GM19035 (cell line): ENCODE data around the gene USP31.
"Not testable (repeated sequence)": the region's sequence is repeated elsewhere in the genome, so short reads cannot be mapped to it uniquely, and the experiment has no call there.

ENCODE experiments used
- ATAC-seq: cut with Tn5 transposase; IDR thresholded peaks from one replicate; pipeline ENCODE4 v1.9.1; 2021; ENCODE audit not compliant: unreplicated experiment

USP31 gene

GRCh38 chr16:23101012-23101550 is 48.2 kb downstream of the USP31 start:
- ATAC-seq = no peak

GRCh38 chr16:23096450-23096849 is 52.8 kb downstream of the USP31 start:
- not testable (repeated sequence) for ATAC-seq

GRCh38 chr16:23094136-23094535 is 55.1 kb downstream of the USP31 start:
- ATAC-seq = not testable (repeated sequence)

- ATAC-seq = no peak
These were observed 56.5 kb downstream of the USP31 start for GRCh38 chr16:23092801-23093117.

- ATAC-seq = no peak
These were observed 57.0 kb downstream of the USP31 start for GRCh38 chr16:23092072-23092800.

- no peak for ATAC-seq
These were observed 60.1 kb downstream of the USP31 start for GRCh38 chr16:23089111-23089510.

GRCh38 chr16:23088018-23088417 is 61.2 kb downstream of the USP31 start:
- no peak for ATAC-seq

GRCh38 chr16:23085949-23086348 is 63.3 kb downstream of the USP31 start:
- ATAC-seq = no peak

- ATAC-seq = no peak
These were observed 67.0 kb downstream of the USP31 start for GRCh38 chr16:23082161-23082788.

GRCh38 chr16:23081675-23082119 is 67.6 kb downstream of the USP31 start:
- ATAC-seq = no peak

GRCh38 chr16:23080747-23081146 is 68.5 kb downstream of the USP31 start:
- ATAC-seq = no peak

- no peak for ATAC-seq
These were observed 68.9 kb downstream of the USP31 start for GRCh38 chr16:23080329-23080728.

GRCh38 chr16:23079675-23080301 is 69.5 kb downstream of the USP31 start:
- no peak for ATAC-seq

GRCh38 chr16:23074423-23074822 is 74.8 kb downstream of the USP31 start:
- no peak for ATAC-seq

- ATAC-seq = no peak
These were observed 76.3 kb downstream of the USP31 start for GRCh38 chr16:23072769-23073549.

- no peak for ATAC-seq
These were observed 77.1 kb downstream of the USP31 start for GRCh38 chr16:23072084-23072599.

- ATAC-seq = no peak
These were observed 77.8 kb downstream of the USP31 start for GRCh38 chr16:23071196-23072083.

- ATAC-seq = no peak
These were observed 79.4 kb downstream of the USP31 start for GRCh38 chr16:23069844-23070243.

- no peak for ATAC-seq
These were observed 81.0 kb downstream of the USP31 start for GRCh38 chr16:23068079-23068736.
